Ishikawa (cell line): ENCODE data around the gene RIC8B.

Source experiments
- CEBPB ChIP-seq: IDR thresholded peaks from 2 replicates; pipeline ENCODE4 v1.6.1; 2012
- CREB1 ChIP-seq: IDR thresholded peaks from 2 replicates; pipeline ENCODE4 v1.6.1; 2012; ENCODE audit warnings: low read depth
- EGR1 ChIP-seq: IDR thresholded peaks from 2 replicates; pipeline ENCODE4 v1.6.1; 2012
- EP300 ChIP-seq: IDR thresholded peaks from 2 replicates; pipeline ENCODE4 v1.6.1; 2012; ENCODE audit warnings: borderline replicate concordance
- FOXM1 ChIP-seq: IDR thresholded peaks from 2 replicates; pipeline ENCODE4 v1.6.1; 2012; ENCODE audit warnings: low read depth, borderline replicate concordance
- MAX ChIP-seq: IDR thresholded peaks from 2 replicates; pipeline ENCODE4 v1.6.1; 2012
- NFIC ChIP-seq: IDR thresholded peaks from 2 replicates; pipeline ENCODE4 v1.6.1; 2012
- RAD21 ChIP-seq: IDR thresholded peaks from 2 replicates; pipeline ENCODE4 v1.6.1; 2012; ENCODE audit warnings: low read depth
- REST ChIP-seq: IDR thresholded peaks from 2 replicates; pipeline ENCODE4 v1.6.1; 2012; ENCODE audit warnings: low read depth, mild to moderate bottlenecking
- TAF1 ChIP-seq: IDR thresholded peaks from 2 replicates; pipeline ENCODE4 v1.6.1; 2012; ENCODE audit warnings: low read depth, mild to moderate bottlenecking
- TCF12 ChIP-seq: IDR thresholded peaks from 2 replicates; pipeline ENCODE4 v1.6.1; 2012; ENCODE audit warnings: low read depth
- TEAD4 ChIP-seq: IDR thresholded peaks from 2 replicates; pipeline ENCODE4 v1.6.1; 2012
- YY1 ChIP-seq: IDR thresholded peaks from 2 replicates; pipeline ENCODE4 v1.6.1; 2012; ENCODE audit warnings: low read depth
- ZBTB7A ChIP-seq: IDR thresholded peaks from 2 replicates; pipeline ENCODE4 v1.6.1; 2012; ENCODE audit warnings: low read depth
- TF ChIP-seq, protein P1 (sequence below): IDR thresholded peaks from 2 replicates; pipeline ENCODE4 v1.6.1; 2012

Gene RIC8B

DNA sequence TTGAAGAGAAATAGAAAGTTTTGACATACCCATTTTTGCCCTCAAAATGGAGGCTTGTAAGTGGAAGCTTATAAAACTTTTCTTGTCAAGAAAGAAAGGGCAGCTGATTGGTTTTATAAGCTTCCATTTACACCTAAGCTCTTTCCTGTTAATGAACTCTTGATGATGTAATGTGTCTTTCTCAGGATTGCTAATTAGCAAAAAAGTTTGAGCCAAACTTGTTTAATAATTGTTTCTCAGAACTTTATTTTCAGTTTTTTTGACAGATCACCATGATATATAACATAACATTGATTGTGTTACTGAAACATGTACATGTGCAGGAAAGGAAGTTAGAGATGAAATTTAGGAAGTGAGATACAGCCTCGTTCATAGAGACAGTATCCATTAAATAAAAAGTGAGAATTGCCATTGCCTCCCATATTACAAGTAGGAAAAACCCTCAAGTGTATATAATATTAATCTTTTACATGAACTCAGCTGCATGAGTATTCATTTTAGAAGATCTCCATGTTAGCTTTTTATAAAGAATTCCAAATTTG lies 26.8 kb downstream of the RIC8B start:
- TF ChIP-seq EGR1 (no peak), CEBPB (no peak), RAD21 (no peak), CREB1 (no peak), YY1 (no peak), TEAD4 (no peak), REST (no peak), ZBTB7A (no peak), NFIC (no peak), EP300 (no peak), FOXM1 (no peak), TAF1 (no peak), TCF12 (no peak), MAX (no peak)
- TF ChIP-seq, protein P1, sequence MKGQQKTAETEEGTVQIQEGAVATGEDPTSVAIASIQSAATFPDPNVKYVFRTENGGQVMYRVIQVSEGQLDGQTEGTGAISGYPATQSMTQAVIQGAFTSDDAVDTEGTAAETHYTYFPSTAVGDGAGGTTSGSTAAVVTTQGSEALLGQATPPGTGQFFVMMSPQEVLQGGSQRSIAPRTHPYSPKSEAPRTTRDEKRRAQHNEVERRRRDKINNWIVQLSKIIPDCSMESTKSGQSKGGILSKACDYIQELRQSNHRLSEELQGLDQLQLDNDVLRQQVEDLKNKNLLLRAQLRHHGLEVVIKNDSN = no peak

DNA sequence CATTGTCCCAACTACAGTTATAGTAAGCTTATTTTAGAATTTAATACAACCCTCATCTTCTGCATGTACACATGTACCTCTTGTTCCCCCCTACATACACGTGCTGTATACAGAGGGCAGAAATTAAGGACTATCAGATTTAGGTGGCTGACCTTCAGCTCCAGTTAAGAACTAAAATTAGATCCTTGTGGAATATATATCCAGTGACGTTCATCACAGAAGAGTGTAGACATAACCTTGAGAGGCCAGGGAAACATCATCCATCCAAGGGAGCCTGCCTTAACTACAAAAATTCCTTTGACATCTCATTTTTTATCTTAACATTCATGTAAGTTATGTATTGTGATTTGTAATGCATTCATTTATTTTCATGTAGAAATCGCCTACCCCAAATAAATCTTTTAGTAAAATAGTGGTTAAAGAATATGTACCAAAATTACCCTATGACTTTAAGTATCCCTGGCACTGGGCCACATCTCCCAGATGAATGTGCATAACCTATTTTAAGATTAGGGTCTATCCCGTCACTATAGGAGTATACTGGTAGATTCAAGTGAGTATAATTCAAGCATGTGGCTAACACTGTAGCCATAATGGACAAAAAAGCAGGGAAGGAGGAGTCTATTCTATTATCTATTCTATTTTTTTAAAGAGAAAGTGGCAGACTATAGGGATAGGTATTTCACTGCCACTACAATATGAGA lies 27.5 kb downstream of the RIC8B start:
- TF ChIP-seq CREB1 (no peak), TCF12 (no peak), TEAD4 (no peak), NFIC (no peak), EP300 (no peak)
- TF ChIP-seq, protein P1 = no peak

- TF ChIP-seq CEBPB (no peak), TAF1 (no peak), MAX (no peak), FOXM1 (no peak), ZBTB7A (no peak), NFIC (no peak), TCF12 (no peak), EGR1 (no peak), CREB1 (no peak), REST (no peak), YY1 (no peak), RAD21 (no peak)
- TF ChIP-seq, protein P1 = no peak
Measured at GRCh38 chr12:106804668-106805067, 30.2 kb downstream of the RIC8B start.

- TF ChIP-seq EGR1 (no peak), EP300 (no peak), TEAD4 (no peak), TAF1 (no peak), FOXM1 (no peak), MAX (no peak), CEBPB (no peak), ZBTB7A (no peak)
Measured at GRCh38 chr12:106814714-106815113, 40.2 kb downstream of the RIC8B start.

- TF ChIP-seq NFIC = no peak
Measured at GRCh38 chr12:106815741-106816140, 41.3 kb downstream of the RIC8B start.

GRCh38 chr12:106816231-106816630 lies 41.7 kb downstream of the RIC8B start:
- TF ChIP-seq YY1 (no peak), REST (no peak)
